Peyer's patch (tissue), 4 donors: ENCODE measurements around the gene PLXNA2.

Source experiments
- POLR2A ChIP-seq, 2 donors: fragments of 450-650 bp; IDR thresholded peaks; one replicate each; pipeline ENCODE4 v1.5.1; 2017; ENCODE audit warnings: antibody characterized with exemption in 2 of 2, mild to moderate bottlenecking in 2 of 2, moderate library complexity in 2 of 2
- TF ChIP-seq, protein P1 (sequence below), 6 experiments: fragments of 450-650 bp in 4 of 6; fragments of 200-600 bp in 2 of 6; sonication (generic) in 1 of 6; IDR thresholded peaks; one replicate each; pipeline ENCODE4 v1.5.1; 2017 to 2019; ENCODE audit warnings: antibody characterized with exemption in 6 of 6, mild to moderate bottlenecking in 3 of 6, moderate library complexity in 1 of 6

DNA sequence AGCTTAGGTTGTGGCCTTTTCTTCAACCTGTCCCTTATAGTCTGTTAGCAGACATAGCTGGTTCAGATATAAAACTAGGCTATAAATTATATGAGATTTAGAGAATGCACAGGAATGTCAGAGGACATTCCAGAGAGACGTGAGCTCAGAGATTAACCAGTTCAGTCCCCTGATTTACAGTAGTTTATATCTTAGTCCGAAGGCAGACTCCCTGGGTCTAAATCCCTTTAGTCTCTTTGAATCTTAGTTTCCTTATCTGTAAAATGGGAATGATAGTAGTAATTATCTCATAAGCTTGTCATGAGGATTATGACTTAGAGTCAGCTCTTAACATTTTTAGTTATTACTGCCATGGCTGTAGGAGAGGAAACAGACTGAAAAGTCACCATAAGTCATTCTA is 45.5 kb upstream of the PLXNA2 start:
- TF ChIP-seq, protein P1, sequence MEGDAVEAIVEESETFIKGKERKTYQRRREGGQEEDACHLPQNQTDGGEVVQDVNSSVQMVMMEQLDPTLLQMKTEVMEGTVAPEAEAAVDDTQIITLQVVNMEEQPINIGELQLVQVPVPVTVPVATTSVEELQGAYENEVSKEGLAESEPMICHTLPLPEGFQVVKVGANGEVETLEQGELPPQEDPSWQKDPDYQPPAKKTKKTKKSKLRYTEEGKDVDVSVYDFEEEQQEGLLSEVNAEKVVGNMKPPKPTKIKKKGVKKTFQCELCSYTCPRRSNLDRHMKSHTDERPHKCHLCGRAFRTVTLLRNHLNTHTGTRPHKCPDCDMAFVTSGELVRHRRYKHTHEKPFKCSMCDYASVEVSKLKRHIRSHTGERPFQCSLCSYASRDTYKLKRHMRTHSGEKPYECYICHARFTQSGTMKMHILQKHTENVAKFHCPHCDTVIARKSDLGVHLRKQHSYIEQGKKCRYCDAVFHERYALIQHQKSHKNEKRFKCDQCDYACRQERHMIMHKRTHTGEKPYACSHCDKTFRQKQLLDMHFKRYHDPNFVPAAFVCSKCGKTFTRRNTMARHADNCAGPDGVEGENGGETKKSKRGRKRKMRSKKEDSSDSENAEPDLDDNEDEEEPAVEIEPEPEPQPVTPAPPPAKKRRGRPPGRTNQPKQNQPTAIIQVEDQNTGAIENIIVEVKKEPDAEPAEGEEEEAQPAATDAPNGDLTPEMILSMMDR (IDR thresholded peaks at IDR 0.05) = no peak
- TF ChIP-seq POLR2A (IDR thresholded peaks at IDR 0.05) = no peak
